H1 (cell line): ENCODE measurements around the gene CLCF1. TPM values are rescaled to one million over a fixed set of nuclear protein-coding genes. Genes with fewer than 3 reads are reported as not detected.

ENCODE experiments used
- CTCF ChIA-PET: fragments of 300-600 bp; sonication (Branson Sonifier 250); formaldehyde crosslinking; loops from one replicate; lab custom pipeline; 2021; ENCODE audit not compliant: partially characterized antibody; lab: Charles Lee
- POLR2A ChIA-PET: fragments of 300-600 bp; sonication (Branson Sonifier 250); formaldehyde crosslinking; loops from one replicate; lab custom pipeline; 2021; ENCODE audit warnings: inconsistent platforms; ENCODE audit not compliant: partially characterized antibody; lab: Charles Lee
- DNase-seq, 2 experiments: peaks; one replicate each; pipeline versions ENCODE4 v3.0.0 to v3.0.0-alpha.2; 2010 to 2022; ENCODE audit warnings: low spot score in 2 of 2, low read depth in 1 of 2, mixed read lengths in 1 of 2
- FAIRE-seq: peaks from 2 replicates; lab custom pipeline; 2011; peaks lifted over from hg19 to GRCh38; lab: Jason Lieb, UNC
- H2AFZ ChIP-seq: 2 replicates; pipeline ENCODE4 v1.8.1; 2012; ENCODE audit warnings: low read length, inconsistent platforms
- H2AK5ac ChIP-seq: 2 replicates; pipeline ENCODE4 v1.6.1; 2013; ENCODE audit warnings: low read depth, low read length
- H2BK120ac ChIP-seq: replicated peaks from 2 replicates; pipeline ENCODE3; 2013; ENCODE audit warnings: low read depth, low read length, inconsistent platforms
- H2BK12ac ChIP-seq: 2 replicates; pipeline ENCODE4 v1.6.1; 2013; ENCODE audit warnings: low read depth, low read length
- H2BK15ac ChIP-seq: 2 replicates; pipeline ENCODE4 v1.6.1; 2013; ENCODE audit warnings: low read length
- H2BK20ac ChIP-seq: 2 replicates; pipeline ENCODE4 v1.6.1; 2013; ENCODE audit warnings: low read length
- H2BK5ac ChIP-seq: 2 replicates; pipeline ENCODE4 v1.6.1; 2013; ENCODE audit warnings: low read depth, low read length
- H3K14ac ChIP-seq: 2 replicates; pipeline ENCODE4 v1.6.1; 2013; ENCODE audit warnings: inconsistent platforms; ENCODE audit not compliant: insufficient read length
- H3K18ac ChIP-seq: 2 replicates; pipeline ENCODE4 v1.6.1; 2013; ENCODE audit warnings: low read length; ENCODE audit errors: extremely low read depth
- H3K23ac ChIP-seq: 2 replicates; pipeline ENCODE4 v1.6.1; 2013; ENCODE audit warnings: inconsistent platforms; ENCODE audit not compliant: insufficient read length
- H3K23me2 ChIP-seq: 2 replicates; pipeline ENCODE4 v1.6.1; 2013; ENCODE audit warnings: low read depth, low read length
- H3K27ac ChIP-seq: 2 replicates; pipeline ENCODE4 v1.6.1; 2011; ENCODE audit warnings: low read depth, low read length, inconsistent platforms
- H3K27me3 ChIP-seq, 4 experiments: replicated peaks in 1 of 4; 1 replicate in 1 of 4; 2 replicates in 3 of 4; pipeline versions ENCODE4 v1.6.1 to v1.8.1; 2011 to 2013; ENCODE audit warnings: low read length in 3 of 4, mild to moderate bottlenecking in 3 of 4, inconsistent platforms in 2 of 4, mixed read lengths in 2 of 4, moderate library complexity in 1 of 4; ENCODE audit not compliant: control insufficient read depth in 3 of 4, insufficient read depth in 3 of 4; ENCODE audit errors: extremely low read depth in 1 of 4
- H3K36me3 ChIP-seq, 4 experiments: 2 replicates each; pipeline versions ENCODE4 v1.6.1 to v1.8.1; 2011 to 2013; ENCODE audit warnings: mild to moderate bottlenecking in 4 of 4, low read length in 3 of 4, moderate library complexity in 2 of 4, control low read depth in 1 of 4, inconsistent platforms in 1 of 4; ENCODE audit not compliant: insufficient read depth in 4 of 4, control insufficient read depth in 2 of 4
- H3K4ac ChIP-seq: replicated peaks from 2 replicates; pipeline ENCODE3; 2013; ENCODE audit warnings: low read length, low read depth, mixed read lengths, inconsistent platforms; ENCODE audit not compliant: insufficient read length
- H3K4me1 ChIP-seq, 4 experiments: replicated peaks in 1 of 4; 1 replicate in 1 of 4; 2 replicates in 3 of 4; pipeline versions ENCODE4 v1.6.1 to v1.8.1; 2011 to 2013; ENCODE audit warnings: low read length in 3 of 4, inconsistent platforms in 2 of 4, mixed read lengths in 1 of 4; ENCODE audit not compliant: insufficient read depth in 4 of 4, control insufficient read depth in 3 of 4
- H3K4me2 ChIP-seq, 2 experiments: 2 replicates each; pipeline versions ENCODE4 v1.6.1 to v1.8.1; 2011 to 2013; ENCODE audit warnings: low read depth in 2 of 2, low read length in 2 of 2, control low read depth in 1 of 2, inconsistent platforms in 1 of 2, mild to moderate bottlenecking in 1 of 2; ENCODE audit not compliant: insufficient read depth in 1 of 2
- H3K4me3 ChIP-seq, 4 experiments: fragments of 200-600, 300-600 bp in 1 of 4; sonication (generic), shearing (Covaris generic), sonication (Bioruptor Twin) in 1 of 4; 2 replicates each; pipeline versions ENCODE4 v1.5.1 to v1.8.1; 2011 to 2016; ENCODE audit warnings: low read length in 4 of 4, low read depth in 3 of 4, control low read depth in 2 of 4, inconsistent platforms in 2 of 4, mild to moderate bottlenecking in 2 of 4, mixed read lengths in 1 of 4, moderate library complexity in 1 of 4; ENCODE audit not compliant: insufficient read depth in 2 of 4; ENCODE audit errors: extremely low read depth in 1 of 4
- H3K56ac ChIP-seq: replicated peaks from 2 replicates; pipeline ENCODE3; 2013; ENCODE audit warnings: low read depth, mild to moderate bottlenecking, mixed read lengths, low read length, inconsistent platforms; ENCODE audit not compliant: insufficient read length
- H3K79me1 ChIP-seq: 2 replicates; pipeline ENCODE4 v1.6.1; 2013; ENCODE audit warnings: low read depth, low read length, control low read depth
- H3K79me2 ChIP-seq, 2 experiments: 2 replicates each; pipeline versions ENCODE4 v1.6.1 to v1.8.1; 2012 to 2013; ENCODE audit warnings: low read length in 2 of 2, mild to moderate bottlenecking in 2 of 2, inconsistent platforms in 1 of 2; ENCODE audit not compliant: insufficient read depth in 2 of 2, control insufficient read depth in 1 of 2
- H3K9ac ChIP-seq, 4 experiments: replicated peaks in 1 of 4; 1 replicate in 1 of 4; 2 replicates in 3 of 4; pipeline versions ENCODE4 v1.6.1 to v1.8.1; 2011 to 2013; ENCODE audit warnings: low read depth in 3 of 4, low read length in 3 of 4, control low read depth in 2 of 4, mild to moderate bottlenecking in 2 of 4, moderate library complexity in 2 of 4, inconsistent platforms in 1 of 4; ENCODE audit errors: extremely low read depth in 1 of 4
- H3K9me3 ChIP-seq, 2 experiments: 2 replicates each; pipeline versions ENCODE4 v1.6.1 to v1.8.1; 2012 to 2013; ENCODE audit warnings: mild to moderate bottlenecking in 2 of 2, moderate library complexity in 2 of 2, control low read depth in 1 of 2, inconsistent platforms in 1 of 2, low read depth in 1 of 2, low read length in 1 of 2, mixed read lengths in 1 of 2; ENCODE audit not compliant: insufficient read depth in 2 of 2
- H4K20me1 ChIP-seq, 2 experiments: replicated peaks in 1 of 2; 2 replicates each; pipeline versions ENCODE3 to v1.8.1; 2011 to 2013; ENCODE audit warnings: inconsistent platforms in 2 of 2, low read length in 2 of 2, mild to moderate bottlenecking in 1 of 2; ENCODE audit not compliant: insufficient read depth in 2 of 2, control insufficient read depth in 1 of 2
- H4K5ac ChIP-seq: 2 replicates; pipeline ENCODE4 v1.6.1; 2013; ENCODE audit warnings: low read length, low read depth, mixed read lengths, inconsistent platforms; ENCODE audit not compliant: insufficient read length
- H4K8ac ChIP-seq: 2 replicates; pipeline ENCODE4 v1.8.0; 2013; ENCODE audit warnings: mild to moderate bottlenecking, moderate library complexity, low read length, inconsistent platforms; ENCODE audit not compliant: insufficient read depth; ENCODE audit errors: extremely low read depth
- H4K91ac ChIP-seq: replicated peaks from 2 replicates; pipeline ENCODE3; 2013; ENCODE audit warnings: low read length, mixed read lengths, inconsistent platforms; ENCODE audit not compliant: insufficient read length
- CTCF ChIP-seq, 3 experiments: IDR thresholded peaks; 1 replicate in 2 of 3; 2 replicates in 1 of 3; pipeline versions ENCODE4 v1.5.1 to v1.6.1; 2011; ENCODE audit warnings: low read length in 3 of 3, mild to moderate bottlenecking in 3 of 3, inconsistent platforms in 2 of 3, low read depth in 1 of 3, moderate library complexity in 1 of 3; ENCODE audit not compliant: insufficient read depth in 1 of 3; ENCODE audit errors: control extremely low read depth in 1 of 3
- EGR1 ChIP-seq: IDR thresholded peaks from 2 replicates; pipeline ENCODE4 v1.6.1; 2011; ENCODE audit warnings: low read depth, low read length, borderline replicate concordance
- EZH2 ChIP-seq: fragments of 200-600 bp; sonication (generic); IDR thresholded peaks from 2 replicates; pipeline ENCODE4 v1.7.1; 2012; ENCODE audit warnings: low read depth, mild to moderate bottlenecking, moderate library complexity, low read length, inconsistent platforms; ENCODE audit not compliant: severe bottlenecking
- HDAC6 ChIP-seq: IDR thresholded peaks from one replicate; pipeline ENCODE4 v1.7.1; 2012; ENCODE audit warnings: low read depth, mild to moderate bottlenecking, inconsistent platforms, low read length, moderate library complexity
- RFX5 ChIP-seq: IDR thresholded peaks from 2 replicates; pipeline ENCODE4 v1.6.1; 2011; ENCODE audit warnings: low read depth, low read length, improper control_type of control experiment, borderline replicate concordance
- RXRA ChIP-seq: IDR thresholded peaks from 2 replicates; pipeline ENCODE4 v1.6.1; 2011; ENCODE audit warnings: low read depth, mild to moderate bottlenecking, low read length, moderate library complexity; ENCODE audit not compliant: insufficient read depth
- SP1 ChIP-seq: IDR thresholded peaks from 2 replicates; pipeline ENCODE4 v1.6.1; 2011; ENCODE audit warnings: low read depth, low read length
- TAF7 ChIP-seq: optimal IDR thresholded peaks from 2 replicates; pipeline ENCODE3; 2011; ENCODE audit warnings: low read depth, mild to moderate bottlenecking, inconsistent platforms, low read length, moderate library complexity, borderline replicate concordance
- YY1 ChIP-seq: IDR thresholded peaks from 2 replicates; pipeline ENCODE4 v1.6.1; 2011; ENCODE audit warnings: low read depth, mild to moderate bottlenecking, low read length
- WGBS, 2 experiments: shearing (Covaris generic) in 1 of 2; methylation state at CpG; one replicate each; pipeline versions ENCODE4 v1.1.6 to v1.1.7; 2013 to 2015; ENCODE audit warnings: low lambda C conversion rate in 2 of 2, mixed read lengths in 2 of 2, inconsistent platforms in 1 of 2, low coverage in 1 of 2, missing lambda C conversion rate in 1 of 2; ENCODE audit not compliant: insufficient replicate concordance in 2 of 2, insufficient coverage in 1 of 2, insufficient read length in 1 of 2; ENCODE audit errors: extremely low coverage in 1 of 2, missing lambda C conversion rate in 1 of 2; 5-methylcytosine and 5-hydroxymethylcytosine counted together
- polyA plus RNA-seq, 7 experiments: library from polyadenylated mRNA; depleted of rRNA in 3 of 7; stranded (reverse) in 5 of 7; unstranded in 2 of 7; fragments of >200 nt in 5 of 7; fragments of 200-250 nt in 2 of 7; gene quantifications; 1 replicate in 5 of 7; 2 replicates in 1 of 7; 4 replicates in 1 of 7; pipeline versions ENCODE4 v1.2.1 to v1.2.3, GENCODE V29; 2011 to 2013; ENCODE audit warnings: missing spikeins in 2 of 7, mixed read lengths in 2 of 7
- total RNA-seq: library from RNA; stranded (reverse); fragmentation: NEBNext Ultra II Directional; extraction: Animal tissue kit (Norgen Biotek cat#: 25700); gene quantifications from 2 replicates; pipeline ENCODE4 v1.2.1, GENCODE V29; 2021

CLCF1 gene
- total and polyA plus RNA-seq, 2 of the 8 experiments (the other 6 are each of a cell fraction or from before 2014, with no cell fraction given) = 0.32 to 1.2 TPM

- peak within 1 kb of the TSS; percentile 69 for H4K8ac ChIP-seq
- no peaks in the 10 kb centered on the region; a peak in 1 of 7 replicates for H3K27me3 ChIP-seq
- no peak within 1 kb of the TSS for H3K14ac ChIP-seq
- H2BK12ac ChIP-seq = no peak within 1 kb of the TSS; the same call in 1 of the 2 replicates
- H3K79me2 ChIP-seq = no peaks in the 10 kb centered on the region
- peak within 1 kb of the TSS; percentile 95 for H4K5ac ChIP-seq
- H2AFZ ChIP-seq = no peak within 1 kb of the TSS
- ChIA-PET CTCF (interaction anchor here (0.6 to 20.0 kb wide), 11 partner anchors 9 to 92 kb away, joined by 3 to 1305 read pairs (median 9); partner anchors contain the start of genes CLCF1, PPP1CA, RAD9A and TBC1D10C), POLR2A (interaction anchor here (0.6 to 3.4 kb wide), 17 partner anchors 13 to 114 kb away, joined by 3 to 16 read pairs (median 4); partner anchors contain the start of gene RAD9A)
- no peak within 1 kb of the TSS for H3K23ac ChIP-seq
- no peak within 1 kb of the TSS for H3K4ac ChIP-seq
- H3K4me1 ChIP-seq = peaks cover 0 to 18% (median 15%) of the 10 kb centered on the region in 4 experiments; a peak in 6 of 7 replicates
- DNase-seq (peak; percentile 79 to 99), FAIRE-seq (no peak)
- peaks cover 2% of the 10 kb centered on the region; the same call in 1 of the 2 replicates for H3K79me1 ChIP-seq
- H3K56ac ChIP-seq = no peak within 1 kb of the TSS
- H4K91ac ChIP-seq = peak within 1 kb of the TSS; percentile 12
- H3K23me2 ChIP-seq = peaks cover 8% of the 10 kb centered on the region; the same call in 1 of the 2 replicates
- no peak within 1 kb of the TSS for H2BK20ac ChIP-seq
- H3K18ac ChIP-seq = peak within 1 kb of the TSS; percentile 87
- H2AK5ac ChIP-seq = no peak within 1 kb of the TSS
- no peaks in the 10 kb centered on the region for H3K9me3 ChIP-seq
- peaks cover 0 to 3% of the 10 kb centered on the region in 2 experiments for H4K20me1 ChIP-seq
- H3K4me3 ChIP-seq = peak within 1 kb of the TSS; percentile 57 to 78 (median 73)
- peak within 1 kb of the TSS; percentile 90 to 94 for H3K4me2 ChIP-seq
- WGBS, 2 experiments = 2% methylated on average over 32 of the region's 37 CpGs; no CpG with 5 or more reads in 1 of the 2 experiments
- peak within 1 kb of the TSS; percentile 72 for H2BK15ac ChIP-seq
- H2BK5ac ChIP-seq = peak within 1 kb of the TSS; percentile 92
- no peaks in the 10 kb centered on the region for H3K36me3 ChIP-seq
- no peak within 1 kb of the TSS for H2BK120ac ChIP-seq
- peak within 1 kb of the TSS; percentile 72; the same call in 1 of the 2 replicates for H3K27ac ChIP-seq
- peak within 1 kb of the TSS in 3 of 4 experiments; percentile 41 to 62 (median 51); a peak in 5 of 7 replicates for H3K9ac ChIP-seq
- TF ChIP-seq HDAC6 = no peak
- TF ChIP-seq TAF7 = no peak
- no peak for TF ChIP-seq YY1
- no peak for TF ChIP-seq RFX5
- TF ChIP-seq EZH2 = no peak
- TF ChIP-seq CTCF (IDR thresholded peaks at IDR 0.05; ENCODE audit: control extremely low read depth in 1 of 3, insufficient read depth in 1 of 3, low read depth in 1 of 3, low read length in 3 of 3) = no peak
- no peak for TF ChIP-seq EGR1
- peak; percentile 88 for TF ChIP-seq SP1
- TF ChIP-seq RXRA = no peak
Observed at GRCh38 chr11:67353317-67354074, 19.9 kb downstream of the CLCF1 start, which contains the start of gene POLD4. Gene POLD4 (minus strand): TSS chr11:67353546. CDS start chr11:67353399, 147 bp downstream.
